Suprapubic skin (tissue), 3 donors: ENCODE results near the gene HPCAL1.

ENCODE experiments used
- CTCF ChIP-seq, 2 donors: fragments of 200-600 bp in 1 of 2; fragments of 450-650 bp in 1 of 2; sonication (generic) in 1 of 2; IDR thresholded peaks; one replicate each; pipeline ENCODE4 v1.5.1; 2016 to 2019; ENCODE audit warnings: antibody characterized with exemption in 2 of 2, mild to moderate bottlenecking in 1 of 2, moderate library complexity in 1 of 2
- EP300 ChIP-seq: sonication (generic); formaldehyde crosslinking; IDR thresholded peaks from one replicate; pipeline ENCODE4 v1.6.1; 2017; ENCODE audit warnings: antibody characterized with exemption

- TF ChIP-seq CTCF (IDR thresholded peaks at IDR 0.05) (no peak), EP300 (no peak)
Measured at GRCh38 chr2:10367472-10368439, 65.1 kb downstream of the HPCAL1 start.
